ENCODE measurements around the gene GLYR1. TPM values are rescaled to one million over a fixed set of nuclear protein-coding genes. Genes with fewer than 3 reads are reported as not detected.

Gene GLYR1
- total and polyA plus RNA-seq, 9 of the 15 experiments (the other 6 are each of a cell fraction or from before 2014, with no cell fraction given) = 6.7 to 99.2 (median 60.2) TPM

DNA sequence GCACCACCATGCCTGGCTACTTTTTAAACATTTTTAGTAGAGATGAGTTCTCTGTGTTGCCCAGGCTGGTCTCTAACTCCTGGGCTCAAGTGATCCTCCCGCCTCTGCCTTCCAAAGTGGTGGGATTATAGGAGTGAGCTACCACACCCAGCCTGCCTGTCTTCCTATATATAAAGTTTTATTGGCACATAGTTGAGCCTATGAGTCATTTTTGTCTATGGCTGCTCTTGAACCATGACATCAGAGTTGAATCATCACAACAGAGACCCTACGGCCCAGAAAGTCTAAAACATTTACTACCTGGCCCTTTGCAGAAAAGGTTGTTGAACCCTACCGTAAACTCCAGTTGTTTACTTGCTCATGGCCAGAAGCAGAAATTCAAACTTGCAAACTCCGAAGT is 66.9 kb downstream of the GLYR1 start (continued):
- TF ChIP-seq, protein P1, sequence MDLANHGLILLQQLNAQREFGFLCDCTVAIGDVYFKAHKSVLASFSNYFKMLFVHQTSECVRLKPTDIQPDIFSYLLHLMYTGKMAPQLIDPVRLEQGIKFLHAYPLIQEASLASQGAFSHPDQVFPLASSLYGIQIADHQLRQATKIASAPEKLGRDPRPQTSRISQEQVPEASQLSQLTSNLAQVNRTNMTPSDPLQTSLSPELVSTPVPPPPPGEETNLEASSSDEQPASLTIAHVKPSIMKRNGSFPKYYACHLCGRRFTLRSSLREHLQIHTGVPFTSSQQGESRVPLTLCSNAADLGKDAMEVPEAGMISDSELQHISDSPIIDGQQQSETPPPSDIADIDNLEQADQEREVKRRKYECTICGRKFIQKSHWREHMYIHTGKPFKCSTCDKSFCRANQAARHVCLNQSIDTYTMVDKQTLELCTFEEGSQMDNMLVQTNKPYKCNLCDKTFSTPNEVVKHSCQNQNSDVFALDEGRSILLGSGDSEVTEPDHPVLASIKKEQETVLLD (IDR thresholded peaks at IDR 0.05) = no peak
- TF ChIP-seq MXD1 (CRISPR knock-in tag; IDR thresholded peaks at IDR 0.05; ENCODE audit: borderline replicate concordance, poor library complexity, severe bottlenecking) = no peak
- TF ChIP-seq SMARCA4 (IDR thresholded peaks at IDR 0.05) = 0 out of 2 replicates have a peak, but pooled peaks have one; percentile 34
- no peak for TF ChIP-seq CHD4 (IDR thresholded peaks at IDR 0.05; ENCODE audit: insufficient read depth, insufficient replicate concordance, low read depth, low read length, poor library complexity, severe bottlenecking)
- no peak for TF ChIP-seq NFE2 (IDR thresholded peaks at IDR 0.05; ENCODE audit: low read depth)
- TF ChIP-seq FOSL1 (tag; conservative IDR thresholded peaks at IDR 0.05) = peak; percentile 94
- TF ChIP-seq POLR3A (IDR thresholded peaks at IDR 0.05; ENCODE audit: borderline replicate concordance, extremely low read depth, insufficient read depth, insufficient read length) = no peak
- TF ChIP-seq CREB1 (IDR thresholded peaks at IDR 0.05) = 0 out of 2 replicates have a peak, but pooled peaks have one; percentile 39
- TF ChIP-seq CREB1 (CRISPR knock-in tag; IDR thresholded peaks at IDR 0.05) = no peak
- TF ChIP-seq ZFX (CRISPR knock-in tag; IDR thresholded peaks at IDR 0.05) = no peak
- TF ChIP-seq ELF4 (CRISPR knock-in tag; IDR thresholded peaks at IDR 0.05) = no peak
- TF ChIP-seq ZNF134 (CRISPR knock-in tag; conservative IDR thresholded peaks at IDR 0.05) = no peak
- TF ChIP-seq, protein P2, sequence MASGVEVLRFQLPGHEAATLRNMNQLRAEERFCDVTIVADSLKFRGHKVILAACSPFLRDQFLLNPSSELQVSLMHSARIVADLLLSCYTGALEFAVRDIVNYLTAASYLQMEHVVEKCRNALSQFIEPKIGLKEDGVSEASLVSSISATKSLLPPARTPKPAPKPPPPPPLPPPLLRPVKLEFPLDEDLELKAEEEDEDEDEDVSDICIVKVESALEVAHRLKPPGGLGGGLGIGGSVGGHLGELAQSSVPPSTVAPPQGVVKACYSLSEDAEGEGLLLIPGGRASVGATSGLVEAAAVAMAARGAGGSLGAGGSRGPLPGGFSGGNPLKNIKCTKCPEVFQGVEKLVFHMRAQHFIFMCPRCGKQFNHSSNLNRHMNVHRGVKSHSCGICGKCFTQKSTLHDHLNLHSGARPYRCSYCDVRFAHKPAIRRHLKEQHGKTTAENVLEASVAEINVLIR (CRISPR knock-in tag; IDR thresholded peaks at IDR 0.05) = no peak
- TF ChIP-seq, protein P3, sequence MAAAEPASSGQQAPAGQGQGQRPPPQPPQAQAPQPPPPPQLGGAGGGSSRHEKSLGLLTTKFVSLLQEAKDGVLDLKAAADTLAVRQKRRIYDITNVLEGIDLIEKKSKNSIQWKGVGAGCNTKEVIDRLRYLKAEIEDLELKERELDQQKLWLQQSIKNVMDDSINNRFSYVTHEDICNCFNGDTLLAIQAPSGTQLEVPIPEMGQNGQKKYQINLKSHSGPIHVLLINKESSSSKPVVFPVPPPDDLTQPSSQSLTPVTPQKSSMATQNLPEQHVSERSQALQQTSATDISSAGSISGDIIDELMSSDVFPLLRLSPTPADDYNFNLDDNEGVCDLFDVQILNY (CRISPR knock-in tag; IDR thresholded peaks at IDR 0.05) = no peak
- TF ChIP-seq, protein P4, sequence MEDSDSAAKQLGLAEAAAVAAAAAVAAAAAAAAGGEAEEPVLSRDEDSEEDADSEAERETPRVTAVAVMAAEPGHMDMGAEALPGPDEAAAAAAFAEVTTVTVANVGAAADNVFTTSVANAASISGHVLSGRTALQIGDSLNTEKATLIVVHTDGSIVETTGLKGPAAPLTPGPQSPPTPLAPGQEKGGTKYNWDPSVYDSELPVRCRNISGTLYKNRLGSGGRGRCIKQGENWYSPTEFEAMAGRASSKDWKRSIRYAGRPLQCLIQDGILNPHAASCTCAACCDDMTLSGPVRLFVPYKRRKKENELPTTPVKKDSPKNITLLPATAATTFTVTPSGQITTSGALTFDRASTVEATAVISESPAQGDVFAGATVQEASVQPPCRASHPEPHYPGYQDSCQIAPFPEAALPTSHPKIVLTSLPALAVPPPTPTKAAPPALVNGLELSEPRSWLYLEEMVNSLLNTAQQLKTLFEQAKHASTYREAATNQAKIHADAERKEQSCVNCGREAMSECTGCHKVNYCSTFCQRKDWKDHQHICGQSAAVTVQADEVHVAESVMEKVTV (CRISPR knock-in tag; IDR thresholded peaks at IDR 0.05) = no peak
- TF ChIP-seq FOXJ2 (tag; IDR thresholded peaks at IDR 0.05) = no peak
- TF ChIP-seq SRSF1 (IDR thresholded peaks at IDR 0.05; ENCODE audit: low read depth, low read length) = no peak
- TF ChIP-seq, protein P5, sequence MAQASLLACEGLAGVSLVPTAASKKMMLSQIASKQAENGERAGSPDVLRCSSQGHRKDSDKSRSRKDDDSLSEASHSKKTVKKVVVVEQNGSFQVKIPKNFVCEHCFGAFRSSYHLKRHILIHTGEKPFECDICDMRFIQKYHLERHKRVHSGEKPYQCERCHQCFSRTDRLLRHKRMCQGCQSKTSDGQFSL (CRISPR knock-in tag; IDR thresholded peaks at IDR 0.05) = no peak
- TF ChIP-seq, protein P5 (tag; IDR thresholded peaks at IDR 0.05) = no peak
- peak; percentile 32; the same call in 1 of the 2 replicates for TF ChIP-seq ARID1B (IDR thresholded peaks at IDR 0.05)
- TF ChIP-seq ZNF12 (CRISPR knock-in tag; IDR thresholded peaks at IDR 0.05) = no peak
- TF ChIP-seq POU5F1 (IDR thresholded peaks at IDR 0.05; ENCODE audit: borderline replicate concordance, low read depth, low read length, partially characterized antibody) = no peak
- TF ChIP-seq ARNT (IDR thresholded peaks at IDR 0.05) = no peak

All from K562 (cell line).